HG02623 (cell line): Measurements from ENCODE around the gene BDNF.
"Not testable (repeated sequence)": the region's sequence is repeated elsewhere in the genome, so short reads cannot be mapped to it uniquely, and the experiment has no call there.

ENCODE experiments used
- ATAC-seq: cut with Tn5 transposase; IDR thresholded peaks from one replicate; pipeline ENCODE4 v1.9.1; 2021; ENCODE audit warnings: moderate library complexity; ENCODE audit not compliant: unreplicated experiment

The BDNF gene

DNA sequence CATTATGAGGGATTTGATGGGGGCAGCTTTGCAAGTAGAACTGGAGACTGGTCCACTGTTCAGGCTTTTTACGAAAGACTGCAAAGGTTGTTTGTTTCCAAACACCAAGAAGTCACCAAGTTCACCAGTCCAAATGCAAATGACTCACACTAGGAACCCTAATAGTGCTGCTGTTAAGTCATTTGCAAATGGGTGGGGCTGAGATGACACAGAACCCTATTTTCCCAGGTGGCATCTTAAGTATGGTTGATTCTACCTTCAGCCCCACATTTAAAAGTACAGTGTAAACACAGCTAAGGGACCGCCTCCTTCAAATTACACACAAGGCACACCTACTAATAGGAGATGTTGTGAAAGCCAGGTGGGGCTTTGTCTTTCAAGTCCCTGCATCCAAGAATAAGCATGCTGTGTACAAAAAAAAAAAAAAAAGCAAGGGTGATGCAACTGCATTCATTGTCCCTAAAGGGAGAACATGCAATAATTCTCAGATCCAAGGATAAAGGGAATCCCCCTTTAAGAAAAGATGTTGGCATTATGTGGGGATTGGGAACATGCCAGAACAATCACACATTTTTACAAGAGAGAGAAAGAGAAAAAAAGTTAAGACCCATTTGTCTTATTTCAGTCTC, 27.3 kb downstream of the BDNF start:
- no peak for ATAC-seq

GRCh38 chr11:27665508-27666101, 34.6 kb downstream of the BDNF start:
- ATAC-seq = not testable (repeated sequence)

- ATAC-seq = no peak
Measured at GRCh38 chr11:27663326-27663725, 36.9 kb downstream of the BDNF start.

- ATAC-seq = no peak
Measured at GRCh38 chr11:27660171-27660570, 40.1 kb downstream of the BDNF start.

GRCh38 chr11:27658535-27659236, 41.6 kb downstream of the BDNF start:
- no peak for ATAC-seq

- ATAC-seq = no peak
Measured at GRCh38 chr11:27656806-27657483, 43.3 kb downstream of the BDNF start.

- ATAC-seq = no peak
Measured at GRCh38 chr11:27656320-27656719, 43.9 kb downstream of the BDNF start.

- ATAC-seq = no peak
Measured at GRCh38 chr11:27653990-27654758, 46.1 kb downstream of the BDNF start.

GRCh38 chr11:27651711-27652110, 48.5 kb downstream of the BDNF start:
- ATAC-seq = no peak

GRCh38 chr11:27650988-27651387, 49.3 kb downstream of the BDNF start:
- ATAC-seq = no peak

DNA sequence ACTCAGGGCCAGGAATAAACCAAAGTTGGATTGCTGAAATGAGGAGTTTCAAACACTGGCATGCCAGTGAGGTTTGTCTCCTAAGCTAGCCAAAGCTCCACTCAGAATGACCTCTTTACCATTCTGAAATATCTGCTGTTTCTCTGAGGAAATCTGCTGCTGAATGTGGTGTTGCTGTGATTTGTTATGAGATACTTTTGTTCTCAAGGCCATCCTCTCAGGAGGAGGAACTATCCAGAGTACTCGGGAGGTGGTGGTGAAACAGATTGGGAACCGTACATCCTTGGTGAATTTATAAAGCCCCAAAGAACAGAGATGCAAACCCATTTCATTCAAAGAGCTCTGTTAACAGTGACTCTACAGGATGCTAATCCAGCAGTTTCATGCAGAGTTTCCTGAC, 50.5 kb downstream of the BDNF start:
- ATAC-seq = no peak

DNA sequence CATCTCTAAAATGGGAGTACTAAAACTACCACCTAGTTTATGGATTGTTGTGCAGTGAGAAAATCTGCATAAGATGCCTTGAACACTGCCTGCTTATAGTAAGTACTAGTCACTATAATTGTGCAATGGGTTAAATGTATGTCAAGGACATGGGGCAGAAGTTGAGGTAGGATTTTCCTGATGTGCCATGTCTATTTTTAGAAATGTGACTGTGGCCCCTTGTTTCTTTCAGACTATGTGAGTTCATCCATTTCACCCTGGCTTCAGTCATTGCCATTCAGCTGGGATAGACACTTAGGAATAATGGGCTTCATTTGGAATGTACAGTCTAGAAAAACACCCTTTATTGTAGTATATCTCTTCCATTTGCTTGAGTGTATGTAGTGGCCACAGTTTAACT, 51.4 kb downstream of the BDNF start:
- ATAC-seq = no peak

- ATAC-seq = no peak
Measured at GRCh38 chr11:27646051-27646818, 54.0 kb downstream of the BDNF start.

- no peak for ATAC-seq
Measured at GRCh38 chr11:27642954-27643353, 57.3 kb downstream of the BDNF start.

DNA sequence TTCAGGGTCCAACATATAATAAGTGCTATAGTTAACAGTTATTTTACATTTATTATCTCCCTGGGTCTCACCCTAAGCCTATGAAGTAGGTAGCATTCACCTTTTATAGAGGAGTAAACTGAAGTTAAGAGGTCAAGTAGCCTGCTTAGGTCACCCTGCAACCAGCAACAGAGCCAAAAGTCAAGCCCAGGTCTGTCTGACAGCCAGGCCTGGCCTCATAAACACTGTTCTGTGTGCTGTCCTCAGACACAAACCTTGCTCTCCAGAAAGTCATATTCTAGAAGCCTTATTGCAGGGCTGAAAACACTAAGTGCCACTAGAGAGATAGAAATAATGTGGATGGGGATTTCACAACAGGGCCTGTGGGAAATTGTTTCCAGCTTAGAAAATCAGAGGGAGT, 59.3 kb downstream of the BDNF start:
- no peak for ATAC-seq

GRCh38 chr11:27635567-27636037, 64.7 kb downstream of the BDNF start:
- peak; percentile 48 for ATAC-seq

GRCh38 chr11:27634776-27635175, 65.5 kb downstream of the BDNF start:
- ATAC-seq = not testable (repeated sequence)

DNA sequence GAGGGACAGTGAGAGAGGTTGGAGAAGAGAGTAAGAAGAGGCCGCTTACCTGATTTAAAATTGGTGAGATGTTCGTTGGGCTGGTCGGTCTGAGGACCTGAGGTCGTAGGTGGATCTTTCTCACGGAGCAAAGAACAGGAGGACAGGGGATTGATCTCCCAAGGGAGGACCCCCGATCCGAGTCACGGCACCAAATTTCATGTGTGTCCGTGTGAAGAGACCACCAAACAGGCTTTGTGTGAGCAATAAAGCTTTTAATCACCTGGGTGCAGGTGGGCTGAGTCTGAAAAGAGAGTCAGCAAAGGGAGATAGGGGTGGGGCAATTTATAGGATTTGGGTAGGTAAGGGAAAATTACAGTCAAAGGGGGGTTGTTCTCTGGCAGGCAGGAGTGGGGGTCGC, 66.0 kb downstream of the BDNF start:
- ATAC-seq = not testable (repeated sequence)

- not testable (repeated sequence) for ATAC-seq
Measured at GRCh38 chr11:27629023-27629422, 71.2 kb downstream of the BDNF start.

- no peak for ATAC-seq
Measured at GRCh38 chr11:27627979-27628378, 72.3 kb downstream of the BDNF start.
